Activated naive CD4-positive, alpha-beta T cell treated with anti-CD3 and anti-CD28 coated beads, Interleukin-2, amount 50 U/mL, for 72 hours (primary cell): Measurements from ENCODE around the gene PPP1R12C. TPM values are rescaled to one million over a fixed set of nuclear protein-coding genes. Genes with fewer than 3 reads are reported as not detected.
A peak's percentile ranks its signal among the peaks of the same experiment; 100 is the strongest.

Source experiments
- ATAC-seq, 2 donors: fragments of 150-1000 bp; cut with Tn5 transposase; 2 replicates each; pipeline ENCODE4 v1.10.0; 2021; ENCODE audit warnings: mild to moderate bottlenecking in 2 of 2, moderate library complexity in 2 of 2
- DNase-seq, 2 donors: peaks; one replicate each; pipeline ENCODE4 v3.0.0; 2021 to 2022; ENCODE audit warnings: low spot score in 2 of 2
- H3K27ac Mint-ChIP-seq, 2 donors: one replicate each; pipeline ENCODE4 v1.8.0; 2022; ENCODE audit warnings: mild to moderate bottlenecking in 2 of 2, mixed read lengths in 2 of 2
- H3K36me3 Mint-ChIP-seq, 2 donors: one replicate each; pipeline ENCODE4 v1.8.0; 2022; ENCODE audit warnings: mixed read lengths in 2 of 2
- H3K9me3 Mint-ChIP-seq, 2 donors: one replicate each; pipeline ENCODE4 v1.8.0; 2022; ENCODE audit warnings: mixed read lengths in 2 of 2
- total RNA-seq, 2 donors: library from RNA; stranded (reverse); gene quantifications; one replicate each; pipeline ENCODE4 v1.2.3, GENCODE V29; 2022

PPP1R12C gene
- total RNA-seq, 2 donors from 2014 or later: 52.7 to 76.5 TPM

- Mint-ChIP-seq H3K27ac (peak overlapping the region in 1 of 2 donors; percentile 32), H3K36me3 (peaks cover 0 to 7% of the 10 kb centered on the region in 2 donors)
- no peak for ATAC-seq
Measured at GRCh38 chr19:55050749-55051532, 66.5 kb downstream of the PPP1R12C start.

GRCh38 chr19:55048446-55048845 lies 69.0 kb downstream of the PPP1R12C start:
- Mint-ChIP-seq H3K9me3 (no peaks in the 10 kb centered on the region), H3K36me3 (peaks cover 0 to 7% of the 10 kb centered on the region in 2 donors)

More at GRCh38 chr19:55050749-55051532, 66.5 kb downstream of the PPP1R12C start:
- no peak for DNase-seq
- H3K9me3 Mint-ChIP-seq: no peaks in the 10 kb centered on the region

GRCh38 chr19:55047951-55048350 lies 69.5 kb downstream of the PPP1R12C start:
- Mint-ChIP-seq H3K27ac (no peak overlapping the region), H3K9me3 (no peaks in the 10 kb centered on the region), H3K36me3 (peaks cover 0 to 4% of the 10 kb centered on the region in 2 donors)
- DNase-seq (no peak), ATAC-seq (no peak)

More at GRCh38 chr19:55048446-55048845, 69.0 kb downstream of the PPP1R12C start:
- ATAC-seq: no peak
- no peak for DNase-seq
- peak overlapping the region; percentile 42 to 74 for H3K27ac Mint-ChIP-seq

- Mint-ChIP-seq H3K9me3 (no peaks in the 10 kb centered on the region), H3K27ac (no peak overlapping the region), H3K36me3 (peaks cover 5 to 7% of the 10 kb centered on the region in 2 donors)
- DNase-seq (no peak), ATAC-seq (no peak)
Measured at GRCh38 chr19:55046975-55047622, 70.3 kb downstream of the PPP1R12C start.

GRCh38 chr19:55044771-55045716 lies 72.4 kb downstream of the PPP1R12C start:
- no peak overlapping the region for H3K27ac Mint-ChIP-seq
- peaks cover 5 to 7% of the 10 kb centered on the region in 2 donors for H3K36me3 Mint-ChIP-seq
- no peaks in the 10 kb centered on the region for H3K9me3 Mint-ChIP-seq
- DNase-seq: no peak
- ATAC-seq: no peak

GRCh38 chr19:55044286-55044685 lies 73.2 kb downstream of the PPP1R12C start:
- H3K36me3 Mint-ChIP-seq: peaks cover 5 to 7% of the 10 kb centered on the region in 2 donors

GRCh38 chr19:55042688-55043087 lies 74.7 kb downstream of the PPP1R12C start:
- DNase-seq (no peak), ATAC-seq (no peak)
- Mint-ChIP-seq H3K9me3 (no peaks in the 10 kb centered on the region), H3K36me3 (peaks cover 5 to 7% of the 10 kb centered on the region in 2 donors), H3K27ac (peak overlapping the region in 1 of 2 donors; percentile 84)

More at GRCh38 chr19:55044286-55044685, 73.2 kb downstream of the PPP1R12C start:
- DNase-seq: no peak
- Mint-ChIP-seq H3K9me3 (no peaks in the 10 kb centered on the region), H3K27ac (no peak overlapping the region)
- no peak for ATAC-seq

GRCh38 chr19:55042344-55042678 lies 75.1 kb downstream of the PPP1R12C start:
- peak overlapping the region in 1 of 2 donors; percentile 84 for H3K27ac Mint-ChIP-seq
- ATAC-seq (no peak), DNase-seq (no peak)
- H3K9me3 Mint-ChIP-seq: no peaks in the 10 kb centered on the region
- peaks cover 5 to 7% of the 10 kb centered on the region in 2 donors for H3K36me3 Mint-ChIP-seq

- ATAC-seq: peak; percentile 74 to 78
- peak in 1 of 2 donors; percentile 11 for DNase-seq
- peak overlapping the region; percentile 50 to 84 for H3K27ac Mint-ChIP-seq
- no peaks in the 10 kb centered on the region for H3K9me3 Mint-ChIP-seq
- peaks cover 5 to 7% of the 10 kb centered on the region in 2 donors for H3K36me3 Mint-ChIP-seq
Measured at GRCh38 chr19:55041627-55042343, 75.7 kb downstream of the PPP1R12C start.

GRCh38 chr19:55041244-55041626 lies 76.2 kb downstream of the PPP1R12C start:
- DNase-seq: no peak
- peak overlapping the region in 1 of 2 donors; percentile 84 for H3K27ac Mint-ChIP-seq
- H3K9me3 Mint-ChIP-seq: no peaks in the 10 kb centered on the region
- ATAC-seq: no peak
- H3K36me3 Mint-ChIP-seq: peaks cover 5 to 7% of the 10 kb centered on the region in 2 donors

Other genes starting within 250 kb of the PPP1R12C start
- not detected for gene FCAR, start 243.4 kb downstream of the PPP1R12C start, total RNA-seq
- under 1 TPM; 0.61 to 0.89 TPM for gene NCR1, start 211.5 kb downstream of the PPP1R12C start, total RNA-seq
- not detected for gene NLRP7, start 170.1 kb downstream of the PPP1R12C start, total RNA-seq
- gene NLRP2, start 151.3 kb downstream of the PPP1R12C start, total RNA-seq: 1 to 10 TPM; 2.3 to 7.0 TPM
- gene GP6, start 79.4 kb downstream of the PPP1R12C start, total RNA-seq: under 1 TPM in 1 of 2 donors, not detected in 1; 0.75 TPM
- gene RDH13, start 54.5 kb downstream of the PPP1R12C start, total RNA-seq: 10 to 100 TPM; 15.9 to 16.0 TPM
- 1 to 10 TPM; 1.2 to 2.6 TPM for gene EPS8L1, start 41.8 kb downstream of the PPP1R12C start, total RNA-seq
- gene TNNT1, start 31.6 kb upstream of the PPP1R12C start, total RNA-seq: 1 to 10 TPM in 1 of 2 donors, not detected in 1; 1.3 TPM
- gene TNNI3, start 40.1 kb upstream of the PPP1R12C start, total RNA-seq: not detected
- gene DNAAF3, start 49.0 kb upstream of the PPP1R12C start, total RNA-seq: under 1 TPM; 0.55 to 0.95 TPM
- not detected for gene SYT5, start 62.7 kb upstream of the PPP1R12C start, total RNA-seq
- gene PTPRH, start 91.9 kb upstream of the PPP1R12C start, total RNA-seq: under 1 TPM in 1 of 2 donors, not detected in 1; 0.19 TPM
- gene TMEM86B, start 111.1 kb upstream of the PPP1R12C start, total RNA-seq: 1 to 10 TPM; 7.7 to 8.1 TPM
- gene PPP6R1, start 141.4 kb upstream of the PPP1R12C start, total RNA-seq: 100 to 1,000 TPM; 160 to 225 TPM
- 10 to 100 TPM; 24.9 to 40.8 TPM for gene HSPBP1, start 162.5 kb upstream of the PPP1R12C start, total RNA-seq
- gene BRSK1, start 166.4 kb upstream of the PPP1R12C start, total RNA-seq: 1 to 10 TPM; 6.7 to 8.4 TPM
- not detected for gene TMEM150B, start 207.7 kb upstream of the PPP1R12C start, total RNA-seq
- gene KMT5C, start 222.2 kb upstream of the PPP1R12C start, total RNA-seq: 10 to 100 TPM; 30.7 to 56.2 TPM
- gene COX6B2, start 237.1 kb upstream of the PPP1R12C start, total RNA-seq: under 1 TPM; 0.39 to 0.95 TPM
- not detected for gene GARIN5B, start 245.6 kb upstream of the PPP1R12C start, total RNA-seq